ENCODE results near the gene ARMC2.
"Not testable (repeated sequence)": the region's sequence is repeated elsewhere in the genome, so short reads cannot be mapped to it uniquely, and the experiment has no call there.

Gene ARMC2

DNA sequence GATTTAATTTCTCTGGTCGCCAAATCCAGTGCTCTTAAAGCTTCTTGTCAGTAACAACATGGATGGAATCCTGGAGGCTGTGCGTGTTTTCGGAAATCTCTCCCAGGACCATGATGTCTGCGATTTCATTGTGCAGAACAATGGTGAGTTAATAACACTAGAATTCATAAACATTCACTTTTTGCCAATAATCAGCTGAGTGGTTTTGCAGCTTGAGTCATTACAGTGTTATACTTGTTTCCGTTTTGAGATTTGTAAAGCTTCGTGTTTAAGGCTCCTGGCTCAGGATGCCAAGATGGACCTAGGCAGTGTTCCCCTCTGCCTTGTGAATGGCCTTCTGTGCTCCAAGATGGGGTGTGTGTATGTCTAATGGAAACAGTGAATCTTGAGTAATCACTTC lies 113.8 kb downstream of the ARMC2 start:
- no peaks in the 10 kb centered on the region for H3K36me3 ChIP-seq (ENCODE audit: control insufficient read depth, insufficient read depth, low read length)
- no CpG with 5 or more reads among the region's 6 CpGs for WGBS (ENCODE audit: insufficient coverage, insufficient read length)
- H3K27me3 ChIP-seq (ENCODE audit: control insufficient read depth, insufficient read depth, low read length): no peaks in the 10 kb centered on the region
- no peak overlapping the region for H3K27ac ChIP-seq (ENCODE audit: low read length)
- no peaks in the 10 kb centered on the region for H3K9me3 ChIP-seq (ENCODE audit: control insufficient read depth, insufficient read depth, low read length)
- H3K4me1 ChIP-seq (ENCODE audit: control insufficient read depth, insufficient read depth, low read length): peaks cover 3% of the 10 kb centered on the region
- DNase-seq (ENCODE audit: low read depth, low spot score): no peak
- no peak overlapping the region for H3K4me3 ChIP-seq (ENCODE audit: low read length)

DNA sequence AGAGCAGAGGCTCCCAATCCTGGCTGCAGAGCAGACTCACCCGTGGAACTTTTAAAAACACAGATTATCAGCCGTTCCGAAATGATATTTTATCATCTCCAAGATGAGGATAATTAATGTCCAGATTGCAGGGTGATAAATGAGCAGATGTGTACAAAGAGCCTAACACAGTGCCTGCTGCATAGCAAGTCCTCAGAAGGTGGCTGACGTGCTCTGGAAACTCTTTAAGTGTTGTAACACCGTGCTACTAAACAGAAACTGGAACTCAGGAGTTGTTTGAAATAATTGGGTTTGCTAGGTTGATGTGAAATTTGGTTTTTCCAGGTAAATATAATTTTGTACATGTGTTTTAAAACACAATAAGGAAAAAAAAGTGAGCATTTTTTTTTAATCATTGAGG lies 118.0 kb downstream of the ARMC2 start:
- Histone ChIP-seq H3K9me3 (ENCODE audit: control insufficient read depth, insufficient read depth, low read length) (no peaks in the 10 kb centered on the region), H3K27ac (ENCODE audit: low read length) (no peak overlapping the region), H3K36me3 (ENCODE audit: control insufficient read depth, insufficient read depth, low read length) (no peaks in the 10 kb centered on the region), H3K4me3 (ENCODE audit: low read length) (no peak overlapping the region), H3K27me3 (ENCODE audit: control insufficient read depth, insufficient read depth, low read length) (no peaks in the 10 kb centered on the region), H3K4me1 (ENCODE audit: control insufficient read depth, insufficient read depth, low read length) (peaks cover 5% of the 10 kb centered on the region)
- WGBS (ENCODE audit: insufficient coverage, insufficient read length): no CpG with 5 or more reads among the region's 5 CpGs
- DNase-seq (ENCODE audit: low read depth, low spot score): no peak

DNA sequence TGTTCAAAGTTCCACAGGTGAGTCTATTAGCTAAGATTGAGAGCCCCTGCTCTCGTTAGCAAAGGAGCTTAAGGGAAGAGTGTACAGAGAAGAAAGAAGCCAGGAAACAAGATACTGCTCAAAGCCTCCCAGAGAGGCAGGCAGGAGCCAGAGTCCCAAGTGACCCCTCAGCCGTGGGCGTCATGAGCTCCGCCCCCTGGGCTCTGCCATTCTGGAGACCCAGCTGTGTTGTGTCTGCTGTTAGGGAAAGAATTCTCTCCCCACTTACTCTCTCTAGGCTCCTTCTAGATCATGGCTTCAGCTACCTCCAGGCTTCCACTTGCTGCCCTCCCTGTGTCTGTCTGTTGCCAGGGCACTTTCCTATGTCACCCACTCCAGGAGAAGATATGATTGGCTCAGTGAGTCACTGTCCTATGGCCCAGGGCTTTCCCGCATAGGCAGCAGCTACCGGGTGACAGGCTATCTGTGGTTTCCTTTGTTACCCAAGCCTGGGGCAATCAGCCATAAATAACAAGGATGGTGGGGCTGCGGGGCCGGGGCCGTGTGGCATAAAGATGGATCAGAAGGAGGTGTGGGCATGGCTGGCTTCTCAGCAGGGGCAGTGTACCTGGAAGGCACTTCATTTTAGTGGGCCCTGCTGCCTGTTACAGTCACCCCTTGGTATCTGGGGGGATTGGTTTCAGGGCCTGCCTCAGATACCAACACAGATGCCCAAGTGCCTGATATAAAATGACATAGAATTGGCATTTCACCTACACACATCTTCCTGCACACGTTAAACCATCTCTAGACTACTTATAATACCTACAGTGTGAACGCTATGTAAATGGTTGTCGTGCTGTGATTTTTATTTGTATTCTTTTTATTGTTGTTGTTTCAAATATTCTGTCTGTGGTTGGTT lies 118.9 kb downstream of the ARMC2 start:
- no peaks in the 10 kb centered on the region for H3K27me3 ChIP-seq (ENCODE audit: control insufficient read depth, insufficient read depth, low read length)
- peaks cover 5% of the 10 kb centered on the region for H3K4me1 ChIP-seq (ENCODE audit: control insufficient read depth, insufficient read depth, low read length)
- no peaks in the 10 kb centered on the region for H3K9me3 ChIP-seq (ENCODE audit: control insufficient read depth, insufficient read depth, low read length)
- no peak for DNase-seq (ENCODE audit: low read depth, low spot score)
- no CpG with 5 or more reads among the region's 12 CpGs for WGBS (ENCODE audit: insufficient coverage, insufficient read length)
- H3K36me3 ChIP-seq (ENCODE audit: control insufficient read depth, insufficient read depth, low read length): no peaks in the 10 kb centered on the region
- no peak overlapping the region for H3K4me3 ChIP-seq (ENCODE audit: low read length)
- H3K27ac ChIP-seq (ENCODE audit: low read length): no peak overlapping the region

DNA sequence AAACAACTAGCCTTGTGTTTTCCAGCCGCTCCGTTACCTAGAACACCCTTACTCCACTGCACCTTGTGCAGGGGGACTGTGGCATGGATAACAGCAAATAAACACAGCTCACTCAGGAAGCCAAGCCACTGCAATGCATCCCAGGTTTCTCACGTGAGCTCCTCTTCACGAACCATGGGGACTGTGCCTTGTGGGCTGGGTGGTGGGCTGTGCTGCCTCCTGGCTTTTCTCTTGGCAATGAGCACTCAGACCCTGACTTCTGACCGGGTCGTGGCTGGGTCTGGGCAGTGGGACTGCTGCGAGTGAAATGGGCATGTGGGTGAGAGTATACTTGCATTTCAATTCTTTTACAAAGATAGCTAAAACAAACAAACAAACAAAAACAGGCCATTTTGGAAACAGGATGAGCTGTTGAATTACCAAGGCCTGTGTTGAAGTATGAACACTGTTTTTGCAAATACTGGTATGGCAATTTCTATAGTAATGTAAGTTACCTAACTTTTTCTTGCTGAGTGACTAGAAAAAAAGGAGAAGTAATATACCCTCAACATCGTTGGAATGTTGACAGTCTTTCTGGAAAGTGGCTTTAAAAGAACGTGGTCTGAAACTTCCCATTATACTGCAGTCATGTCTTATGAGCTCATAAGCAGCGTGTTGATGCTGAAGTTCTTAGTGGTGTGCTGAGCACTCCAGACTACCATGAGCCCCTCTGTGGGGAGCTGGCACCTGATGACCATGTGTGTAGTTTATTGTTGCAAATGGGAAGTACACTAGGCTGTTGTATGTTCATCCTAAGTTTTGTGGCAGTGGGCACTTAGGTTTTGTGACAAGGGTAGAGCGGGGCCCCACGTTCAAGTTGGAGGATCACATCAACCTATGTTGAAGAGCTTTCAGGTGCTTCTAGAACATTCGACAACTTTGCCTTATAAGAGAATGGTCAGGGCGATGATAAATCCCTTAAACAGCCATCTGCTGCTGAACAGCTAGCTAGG lies 120.4 kb downstream of the ARMC2 start:
- H3K4me1 ChIP-seq (ENCODE audit: control insufficient read depth, insufficient read depth, low read length): peaks cover 5% of the 10 kb centered on the region
- no peak overlapping the region for H3K27ac ChIP-seq (ENCODE audit: low read length)
- no peaks in the 10 kb centered on the region for H3K27me3 ChIP-seq (ENCODE audit: control insufficient read depth, insufficient read depth, low read length)
- no peak overlapping the region for H3K4me3 ChIP-seq (ENCODE audit: low read length)
- H3K9me3 ChIP-seq (ENCODE audit: control insufficient read depth, insufficient read depth, low read length): no peaks in the 10 kb centered on the region
- no CpG with 5 or more reads among the region's 14 CpGs for WGBS (ENCODE audit: insufficient coverage, insufficient read length)
- H3K36me3 ChIP-seq (ENCODE audit: control insufficient read depth, insufficient read depth, low read length): no peaks in the 10 kb centered on the region
- DNase-seq (ENCODE audit: low read depth, low spot score): no peak

DNA sequence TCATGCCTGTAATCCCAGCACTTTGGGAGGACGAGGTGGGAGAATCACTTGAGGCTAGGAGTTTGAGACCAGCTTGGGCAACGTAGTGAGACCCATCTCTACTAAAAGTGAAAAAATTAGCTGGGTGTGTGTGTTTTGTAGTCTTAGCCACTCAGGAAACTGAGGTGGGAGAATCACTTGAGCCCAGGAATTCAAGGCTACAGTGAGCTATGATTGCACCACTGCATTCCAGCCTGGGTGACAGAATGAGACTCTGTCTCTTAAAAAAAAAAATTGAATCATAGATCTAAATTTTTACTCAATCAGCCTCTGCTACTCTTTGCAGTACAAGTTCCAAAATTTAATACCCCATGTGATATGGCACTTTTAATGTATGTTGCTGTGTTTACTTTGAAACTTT lies 121.6 kb downstream of the ARMC2 start:
- WGBS (ENCODE audit: insufficient coverage, insufficient read length): no CpG with 5 or more reads among the region's 2 CpGs

DNA sequence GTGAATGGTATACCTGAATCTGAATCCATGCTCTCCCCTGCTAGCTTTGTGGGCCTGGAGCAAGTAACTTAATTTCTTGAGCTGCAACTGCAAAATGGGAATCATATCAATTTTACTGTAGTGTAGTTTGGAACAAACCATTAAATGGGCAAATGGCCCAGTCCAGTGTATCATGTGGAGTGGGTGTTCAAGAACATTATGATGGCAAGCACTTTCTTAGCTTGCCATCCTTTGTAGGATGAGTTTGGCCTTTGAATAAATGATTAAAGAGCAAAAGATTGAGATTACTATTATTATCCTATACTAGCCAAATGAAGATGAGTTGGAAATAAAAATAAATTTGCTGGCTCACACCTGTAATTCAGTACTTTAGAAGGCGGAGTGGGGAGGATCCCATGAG lies 126.0 kb downstream of the ARMC2 start:
- Histone ChIP-seq H3K27ac (ENCODE audit: low read length) (no peak overlapping the region), H3K9me3 (ENCODE audit: control insufficient read depth, insufficient read depth, low read length) (no peaks in the 10 kb centered on the region), H3K4me3 (ENCODE audit: low read length) (no peak overlapping the region), H3K27me3 (ENCODE audit: control insufficient read depth, insufficient read depth, low read length) (no peaks in the 10 kb centered on the region), H3K4me1 (ENCODE audit: control insufficient read depth, insufficient read depth, low read length) (no peaks in the 10 kb centered on the region), H3K36me3 (ENCODE audit: control insufficient read depth, insufficient read depth, low read length) (no peaks in the 10 kb centered on the region)
- DNase-seq (ENCODE audit: low read depth, low spot score): no peak
- no CpG with 5 or more reads among the region's 1 CpG for WGBS (ENCODE audit: insufficient coverage, insufficient read length)

More for the DNA sequence above, 121.6 kb downstream of the ARMC2 start:
- Histone ChIP-seq H3K27ac (ENCODE audit: low read length) (no peak overlapping the region), H3K27me3 (ENCODE audit: control insufficient read depth, insufficient read depth, low read length) (no peaks in the 10 kb centered on the region), H3K4me3 (ENCODE audit: low read length) (no peak overlapping the region), H3K9me3 (ENCODE audit: control insufficient read depth, insufficient read depth, low read length) (no peaks in the 10 kb centered on the region), H3K36me3 (ENCODE audit: control insufficient read depth, insufficient read depth, low read length) (no peaks in the 10 kb centered on the region), H3K4me1 (ENCODE audit: control insufficient read depth, insufficient read depth, low read length) (peaks cover 5% of the 10 kb centered on the region)
- no peak for DNase-seq (ENCODE audit: low read depth, low spot score)

DNA sequence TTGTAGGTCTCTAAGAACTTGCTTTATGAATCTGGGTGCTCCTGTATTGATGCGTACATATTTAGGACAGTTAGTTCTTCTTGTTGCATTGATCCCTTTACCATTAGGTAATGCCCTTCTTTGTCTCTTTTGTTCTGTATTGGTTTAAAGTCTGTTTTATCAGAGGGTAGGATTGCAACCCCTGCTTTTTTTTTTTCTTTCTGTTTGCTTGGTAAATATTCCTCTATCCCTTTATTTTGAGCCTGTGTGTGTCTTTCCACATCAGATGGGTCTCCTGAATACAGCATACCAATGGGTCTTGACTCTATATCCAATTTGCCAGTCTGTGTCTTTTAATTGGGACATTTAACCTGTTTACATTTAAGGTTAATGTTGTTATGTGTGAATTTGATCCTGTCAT lies 130.4 kb downstream of the ARMC2 start:
- H3K27me3 ChIP-seq (ENCODE audit: control insufficient read depth, insufficient read depth, low read length); H3K27ac ChIP-seq (ENCODE audit: low read length); H3K36me3 ChIP-seq (ENCODE audit: control insufficient read depth, insufficient read depth, low read length); H3K9me3 ChIP-seq (ENCODE audit: control insufficient read depth, insufficient read depth, low read length); H3K4me1 ChIP-seq (ENCODE audit: control insufficient read depth, insufficient read depth, low read length); DNase-seq (ENCODE audit: low read depth, low spot score); H3K4me3 ChIP-seq (ENCODE audit: low read length): not testable (repeated sequence)
- no CpG with 5 or more reads among the region's 1 CpG for WGBS (ENCODE audit: insufficient coverage, insufficient read length)

DNA sequence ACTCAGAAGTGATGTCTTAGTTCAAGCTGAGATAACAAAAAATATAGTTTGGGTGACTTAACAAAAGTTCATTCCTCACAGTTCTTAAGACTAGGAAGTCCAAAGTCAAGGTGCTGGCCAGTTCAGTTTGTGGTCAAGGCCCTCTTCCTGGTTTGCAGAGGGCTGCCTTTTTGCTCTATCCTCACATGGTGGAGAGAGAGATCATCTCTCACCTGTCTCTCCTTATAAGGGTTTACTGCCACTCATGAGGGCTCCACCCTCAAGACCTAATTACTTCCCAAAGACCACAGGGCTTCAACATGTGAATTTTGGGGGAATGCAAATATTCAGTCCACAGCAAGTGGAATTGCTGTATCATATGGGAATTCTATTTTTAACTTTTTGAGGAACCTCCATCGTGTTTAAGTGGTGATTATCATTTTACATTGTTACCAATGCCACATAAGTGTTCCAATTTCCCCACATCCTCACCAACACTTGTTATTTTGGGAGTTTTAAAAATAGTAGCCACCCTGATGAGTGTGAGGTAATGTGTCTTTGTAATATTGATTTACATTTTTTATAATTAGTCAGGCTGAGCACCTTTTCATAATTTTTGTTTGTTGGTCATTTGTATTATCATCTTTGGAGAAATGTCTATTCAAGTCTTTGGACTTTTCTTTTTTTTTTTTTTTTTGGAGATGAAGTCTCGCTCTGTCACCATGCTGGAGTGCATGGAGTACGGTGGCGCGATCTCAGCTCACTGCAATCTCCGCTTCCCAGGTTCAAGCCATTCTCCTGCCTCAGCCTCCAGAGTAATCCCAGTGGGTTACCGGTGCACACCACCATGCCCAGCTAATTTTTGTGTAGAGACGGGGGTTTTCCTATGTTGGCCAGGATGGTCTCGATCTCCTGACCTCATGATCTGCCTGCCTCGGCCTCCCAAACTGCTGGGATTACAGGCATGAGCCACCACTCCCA lies 134.2 kb downstream of the ARMC2 start:
- Histone ChIP-seq H3K27me3 (ENCODE audit: control insufficient read depth, insufficient read depth, low read length) (no peaks in the 10 kb centered on the region), H3K9me3 (ENCODE audit: control insufficient read depth, insufficient read depth, low read length) (no peaks in the 10 kb centered on the region), H3K4me1 (ENCODE audit: control insufficient read depth, insufficient read depth, low read length) (no peaks in the 10 kb centered on the region), H3K27ac (ENCODE audit: low read length) (no peak overlapping the region), H3K36me3 (ENCODE audit: control insufficient read depth, insufficient read depth, low read length) (no peaks in the 10 kb centered on the region), H3K4me3 (ENCODE audit: low read length) (no peak overlapping the region)
- no peak for DNase-seq (ENCODE audit: low read depth, low spot score)
- WGBS (ENCODE audit: insufficient coverage, insufficient read length): no CpG with 5 or more reads among the region's 10 CpGs

DNA sequence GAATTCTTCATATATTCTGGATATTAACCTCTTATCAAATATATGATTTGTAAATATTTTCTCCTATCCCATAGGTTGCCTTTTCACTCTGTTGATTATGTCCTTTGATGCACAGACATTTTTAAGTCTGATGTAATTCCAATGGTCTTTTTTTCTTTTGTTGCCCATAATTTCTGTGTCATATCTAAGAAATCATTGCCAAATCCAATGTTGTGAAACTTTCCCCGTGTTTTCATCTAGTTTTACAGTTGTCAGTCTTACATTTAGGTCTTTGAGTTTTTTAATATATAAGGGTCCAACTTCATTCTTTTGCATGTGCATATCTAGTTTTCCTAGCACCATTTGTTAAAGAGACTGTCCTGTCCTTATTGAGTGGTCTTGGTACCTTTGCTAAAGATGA lies 134.9 kb downstream of the ARMC2 start:
- no CpG with 5 or more reads among the region's 1 CpG for WGBS (ENCODE audit: insufficient coverage, insufficient read length)
- H3K4me3 ChIP-seq (ENCODE audit: low read length): no peak overlapping the region
- H3K27ac ChIP-seq (ENCODE audit: low read length): no peak overlapping the region
- no peak for DNase-seq (ENCODE audit: low read depth, low spot score)
- no peaks in the 10 kb centered on the region for H3K27me3 ChIP-seq (ENCODE audit: control insufficient read depth, insufficient read depth, low read length)
- no peaks in the 10 kb centered on the region for H3K36me3 ChIP-seq (ENCODE audit: control insufficient read depth, insufficient read depth, low read length)
- no peaks in the 10 kb centered on the region for H3K9me3 ChIP-seq (ENCODE audit: control insufficient read depth, insufficient read depth, low read length)
- no peaks in the 10 kb centered on the region for H3K4me1 ChIP-seq (ENCODE audit: control insufficient read depth, insufficient read depth, low read length)

DNA sequence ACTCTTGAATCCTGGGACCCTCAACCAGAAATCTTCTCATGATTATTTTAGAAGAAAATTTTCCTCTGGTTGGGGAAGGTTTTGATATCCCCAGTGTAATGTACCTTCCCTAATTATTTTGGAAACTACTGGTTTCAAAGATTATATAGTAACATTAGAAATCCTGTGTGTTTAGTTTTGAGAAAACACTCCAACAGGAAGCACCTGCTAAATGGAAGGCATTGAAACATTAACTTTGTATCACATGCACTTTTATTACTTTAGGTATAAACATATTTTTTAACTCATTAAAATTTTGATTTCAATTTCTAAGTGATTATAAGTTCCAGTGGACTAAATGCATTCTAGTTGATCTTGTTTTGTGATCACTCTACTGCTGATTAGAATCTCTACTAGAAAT lies 137.1 kb downstream of the ARMC2 start:
- DNase-seq (ENCODE audit: low read depth, low spot score): no peak
- Histone ChIP-seq H3K4me1 (ENCODE audit: control insufficient read depth, insufficient read depth, low read length) (no peaks in the 10 kb centered on the region), H3K36me3 (ENCODE audit: control insufficient read depth, insufficient read depth, low read length) (no peaks in the 10 kb centered on the region)

More for the DNA sequence above, 137.1 kb downstream of the ARMC2 start:
- no peaks in the 10 kb centered on the region for H3K27me3 ChIP-seq (ENCODE audit: control insufficient read depth, insufficient read depth, low read length)
- no peaks in the 10 kb centered on the region for H3K9me3 ChIP-seq (ENCODE audit: control insufficient read depth, insufficient read depth, low read length)
- no peak overlapping the region for H3K27ac ChIP-seq (ENCODE audit: low read length)
- no peak overlapping the region for H3K4me3 ChIP-seq (ENCODE audit: low read length)
